Dermis blood vessel endothelial cell (primary cell): ENCODE data around the gene RGS11. TPM values are rescaled to one million over a fixed set of nuclear protein-coding genes. Genes with fewer than 3 reads are reported as not detected.

Experiments
- DNase-seq: peaks from one replicate; pipeline ENCODE4 v3.0.0; 2010
- total RNA-seq: library from RNA; depleted of rRNA; stranded (reverse); fragments of >200 nt; gene quantifications from 2 replicates; pipeline ENCODE4 v1.2.3, GENCODE V29; 2014

The RGS11 gene
- 0.19 and 0.68 TPM in 2 replicates for total RNA-seq

DNA sequence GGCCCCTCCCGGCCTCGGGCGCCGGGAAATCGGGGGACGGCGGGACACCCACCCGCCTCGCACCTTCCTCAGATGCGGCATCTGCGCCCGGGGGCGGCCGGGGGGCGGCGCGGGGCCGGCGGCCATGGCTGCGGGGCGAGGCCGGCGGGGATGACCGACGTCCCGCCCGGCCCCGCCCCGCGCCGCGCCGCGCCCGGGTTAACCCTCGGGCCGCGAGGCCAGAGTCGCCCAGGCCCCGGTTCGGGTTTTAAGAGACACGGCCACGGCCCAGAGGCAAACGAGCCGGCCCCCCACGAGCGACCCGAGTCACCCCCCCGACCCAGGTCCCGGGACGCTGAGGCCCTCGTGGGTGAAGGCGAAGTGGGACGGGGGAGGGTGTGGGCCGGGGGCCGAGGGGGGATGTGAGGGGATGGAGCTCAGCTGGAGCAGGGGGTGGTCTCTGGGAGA lies at the start of gene RGS11:
Gene RGS11, minus strand, starts transcription at position 159 of the 447 bp plus-strand sequence. Its CDS starts 33 bp downstream, at position 126.
- DNase-seq = no peak

DNA sequence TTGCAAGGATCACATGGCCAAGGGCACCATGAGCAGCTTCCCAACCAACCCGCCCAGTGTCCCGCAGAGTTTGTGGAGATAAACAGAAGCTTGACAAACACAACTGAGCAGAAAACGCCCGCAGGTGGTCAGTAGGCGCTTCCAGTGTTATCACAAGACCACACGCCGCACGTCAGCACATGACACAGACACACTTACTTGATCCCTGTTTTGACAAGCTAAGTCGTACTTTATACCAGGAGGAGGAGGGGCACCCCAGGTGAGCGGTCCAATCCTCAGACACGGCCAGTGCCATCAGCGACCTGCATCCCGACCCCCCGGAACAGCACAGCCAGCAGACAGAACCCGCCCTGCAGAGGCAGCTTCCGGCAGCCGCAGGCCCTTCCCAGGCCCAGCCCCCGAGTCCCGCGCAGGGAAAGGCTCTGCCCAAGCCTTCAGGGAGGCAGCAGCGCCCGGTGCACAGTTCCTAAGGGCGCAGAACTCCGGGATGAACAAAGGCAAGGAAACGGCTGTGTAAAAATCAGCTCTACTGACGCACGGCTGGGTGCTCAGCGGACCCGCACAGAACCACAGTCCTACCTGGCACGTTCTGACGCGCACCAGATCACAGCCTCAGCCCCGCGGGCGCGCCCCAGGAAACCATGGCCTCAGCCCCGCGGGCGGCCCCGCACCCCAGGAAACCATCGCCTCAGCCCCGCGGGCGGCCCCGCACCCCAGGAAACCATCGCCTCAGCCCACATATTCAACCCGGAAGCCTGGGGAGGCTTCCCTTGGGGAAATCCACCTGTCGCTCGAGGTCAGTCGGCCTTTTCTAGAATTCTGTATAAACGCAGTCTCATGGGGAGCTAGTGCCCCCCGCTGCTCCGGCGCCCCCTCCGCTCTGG lies 48.9 kb upstream of the RGS11 start:
- DNase-seq = peak; percentile 26

DNA sequence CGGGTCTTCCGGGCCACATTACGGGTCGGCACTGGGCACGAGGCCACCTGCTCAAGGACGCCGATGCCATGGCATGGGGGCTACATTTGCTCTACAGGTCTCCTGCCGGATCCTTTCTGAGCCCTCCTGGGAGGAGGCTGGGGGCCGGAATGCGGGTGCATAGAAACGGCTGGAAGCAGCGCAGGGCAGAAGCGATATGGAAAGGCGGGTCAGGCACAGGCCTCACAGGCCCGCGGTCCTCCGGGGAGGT lies 48.4 kb upstream of the RGS11 start:
- DNase-seq = no peak

DNA sequence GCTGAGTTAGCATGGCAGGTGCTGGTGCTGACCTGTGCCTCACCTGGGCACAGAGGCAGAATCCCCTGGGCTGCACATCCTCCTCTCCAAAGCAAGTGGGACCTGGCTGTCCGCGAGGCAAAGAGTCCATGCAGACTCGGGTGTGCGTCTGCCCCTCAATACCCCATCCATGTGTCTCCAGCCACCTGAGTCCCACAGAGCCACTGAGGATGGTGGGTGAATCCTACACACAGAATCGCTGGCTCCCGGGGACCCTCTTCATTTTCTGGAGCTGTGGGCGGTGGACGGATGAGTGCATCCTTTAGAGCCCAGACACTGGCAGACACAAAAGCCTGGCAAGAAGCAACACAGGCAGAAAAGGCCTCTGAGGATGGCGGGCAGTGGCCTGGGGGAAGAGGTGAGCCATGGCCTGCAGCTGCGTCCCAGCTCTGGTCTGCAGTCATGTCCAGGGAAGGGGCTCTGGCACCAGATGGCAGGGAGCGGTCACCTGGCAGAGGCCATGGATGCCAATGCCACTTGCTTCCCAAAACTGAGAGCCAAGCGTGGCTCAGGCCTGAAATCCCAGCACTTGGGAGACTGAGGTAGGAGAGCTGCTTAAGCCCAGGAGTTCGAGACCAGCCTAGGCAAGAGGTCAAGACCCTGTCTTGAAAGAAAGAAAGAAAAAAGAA lies 46.9 kb upstream of the RGS11 start:
- DNase-seq = no peak

DNA sequence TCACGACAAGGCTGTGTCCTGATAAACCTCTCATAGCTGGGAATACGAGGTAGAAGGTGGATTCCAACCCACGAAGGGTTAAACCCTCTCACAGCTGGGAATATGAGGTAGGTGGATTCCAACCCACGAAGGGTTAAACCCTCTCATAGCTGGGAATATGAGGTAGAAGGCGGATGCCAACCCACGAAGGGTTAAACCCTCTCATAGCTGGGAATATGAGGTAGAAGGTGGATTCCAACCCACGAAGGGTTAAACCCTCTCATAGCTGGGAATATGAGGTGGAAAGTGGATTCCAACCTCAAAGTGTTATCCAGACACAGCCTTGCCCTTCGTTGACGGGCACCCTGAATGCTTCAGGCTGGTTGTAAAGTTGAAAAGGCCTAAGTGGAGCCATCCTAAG lies 45.8 kb upstream of the RGS11 start:
- no peak for DNase-seq

DNA sequence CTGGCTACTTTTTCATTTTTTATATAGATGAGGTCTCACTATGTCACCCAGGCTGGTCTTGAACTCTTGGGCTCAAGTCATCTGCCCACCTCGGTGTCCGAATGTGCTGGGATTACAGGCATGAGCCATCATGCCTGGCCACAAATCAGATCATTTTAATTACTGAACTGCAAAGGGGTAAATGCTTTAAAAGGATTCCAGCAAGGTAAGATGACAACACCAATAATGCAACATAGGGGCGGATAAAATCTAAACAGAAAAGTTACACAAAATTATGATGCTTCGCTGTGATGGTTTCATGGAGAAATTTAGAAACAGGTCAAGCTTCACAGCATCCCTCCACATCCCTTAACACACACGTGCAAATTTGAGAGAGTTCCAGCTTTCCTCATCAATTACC lies 44.5 kb upstream of the RGS11 start:
- no peak for DNase-seq

DNA sequence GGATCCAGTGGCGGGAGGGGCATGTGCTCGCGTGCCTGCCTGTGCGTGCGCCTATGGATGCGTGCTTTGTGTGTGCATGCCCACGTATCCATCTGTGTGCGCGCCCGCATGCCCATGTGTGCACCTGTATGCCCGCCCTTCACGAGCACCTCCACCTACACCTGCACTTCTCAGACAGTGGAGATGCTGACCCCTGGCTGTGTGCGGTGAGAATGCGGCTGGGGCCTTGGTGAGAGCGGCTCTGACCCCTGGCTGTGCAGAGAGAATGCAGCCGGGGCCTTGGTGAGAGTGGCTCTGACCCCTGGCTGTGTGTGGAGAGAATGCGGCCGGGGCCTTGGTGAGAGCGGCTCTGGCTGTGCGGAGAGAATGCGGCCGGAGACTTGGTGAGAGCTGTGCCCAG lies 42.9 kb upstream of the RGS11 start:
- no peak for DNase-seq

DNA sequence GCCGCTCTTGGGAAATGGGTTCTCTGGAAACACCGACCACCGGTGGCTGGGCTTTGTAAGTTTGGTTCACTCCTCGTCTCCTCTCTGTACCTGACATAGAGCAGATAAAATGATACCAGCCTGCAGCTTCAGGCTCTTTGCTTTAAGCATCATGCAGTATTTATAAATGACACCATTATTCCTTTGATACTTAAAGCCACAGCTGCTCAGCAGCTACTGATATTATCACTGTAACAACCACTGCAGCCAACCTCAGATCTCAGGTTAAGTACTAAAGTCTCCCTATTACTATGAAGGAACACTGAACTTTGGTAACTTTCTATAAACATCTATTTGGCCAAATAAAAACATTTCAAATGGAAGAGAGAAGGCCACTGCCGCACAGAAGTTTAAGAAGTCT lies 41.8 kb upstream of the RGS11 start:
- DNase-seq = no peak

DNA sequence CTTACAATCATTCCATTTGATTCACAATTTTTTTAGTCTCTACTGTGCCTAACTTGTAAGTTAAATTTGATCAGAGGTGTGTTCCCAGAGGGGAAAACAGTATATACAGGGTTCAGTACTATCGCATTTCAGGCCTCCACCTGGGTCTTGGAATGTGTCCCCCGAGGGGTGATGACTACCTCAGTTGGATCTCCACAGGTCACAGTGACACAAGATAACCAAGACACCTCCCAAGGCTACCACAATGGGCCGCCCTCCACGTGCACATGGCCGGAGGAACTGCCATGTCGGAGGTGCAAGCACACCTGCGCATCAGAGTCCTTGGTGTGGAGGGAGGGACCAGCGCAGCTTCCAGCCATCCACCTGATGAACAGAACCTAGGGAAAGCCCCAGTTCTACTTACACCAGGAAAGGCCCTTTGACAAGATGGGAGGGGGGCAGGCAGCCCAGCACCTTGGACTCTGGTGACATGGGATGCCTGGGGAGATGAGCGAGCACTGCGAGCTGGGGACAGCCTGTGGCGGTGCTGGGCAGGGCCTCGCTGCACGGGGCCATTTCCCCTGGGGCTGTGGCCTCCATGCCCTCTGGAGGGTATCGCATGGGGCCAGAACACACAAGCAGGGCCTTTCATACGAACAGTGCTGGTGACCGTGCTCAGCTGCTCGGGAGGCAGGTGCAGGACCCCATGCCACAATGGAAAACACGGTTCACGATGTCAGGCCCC lies 41.2 kb upstream of the RGS11 start:
- no peak for DNase-seq

DNA sequence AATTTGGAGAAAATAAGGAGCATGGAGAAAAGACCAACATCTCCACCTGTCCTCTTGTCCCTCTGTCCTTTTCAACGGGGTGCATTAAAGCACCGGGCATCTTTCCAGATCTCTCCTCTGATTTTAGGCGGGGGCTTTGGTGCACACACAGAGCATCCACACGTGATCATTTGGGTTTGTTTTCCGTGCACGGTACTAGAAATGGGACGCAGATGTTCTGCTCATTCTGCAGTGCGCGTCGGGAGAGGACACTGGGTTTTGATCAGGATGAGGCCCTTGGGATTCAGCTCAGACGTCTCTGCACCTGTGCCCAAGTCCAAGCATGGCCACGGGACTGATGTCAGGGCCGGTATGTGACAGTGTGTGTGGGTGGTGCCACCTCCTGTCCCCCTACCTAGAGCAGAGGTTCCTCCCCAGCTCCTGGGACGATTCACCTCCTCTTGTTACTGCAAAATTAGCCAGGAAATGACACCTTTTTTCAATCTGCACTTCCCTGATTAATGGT lies 39.1 kb upstream of the RGS11 start:
- DNase-seq = no peak

DNA sequence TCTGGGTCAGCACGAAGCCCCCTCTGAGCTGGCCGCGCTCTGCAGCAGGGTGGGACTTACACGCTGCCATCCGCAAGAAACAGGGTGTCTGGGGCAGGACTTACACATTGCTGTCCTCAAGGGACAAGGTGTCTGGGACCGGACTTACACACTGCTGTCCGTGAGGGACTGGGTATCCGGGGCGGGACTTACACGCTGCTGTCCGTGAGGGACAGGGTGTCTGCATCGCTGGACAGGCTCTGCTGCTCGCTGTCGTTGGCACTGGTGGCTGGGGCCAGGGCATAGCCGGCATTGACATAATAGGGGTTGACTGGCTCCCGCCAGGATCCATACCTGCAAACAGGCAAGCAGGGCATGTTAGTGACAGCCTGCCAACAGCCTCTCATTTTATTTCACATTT lies 38.6 kb upstream of the RGS11 start:
- DNase-seq = no peak

DNA sequence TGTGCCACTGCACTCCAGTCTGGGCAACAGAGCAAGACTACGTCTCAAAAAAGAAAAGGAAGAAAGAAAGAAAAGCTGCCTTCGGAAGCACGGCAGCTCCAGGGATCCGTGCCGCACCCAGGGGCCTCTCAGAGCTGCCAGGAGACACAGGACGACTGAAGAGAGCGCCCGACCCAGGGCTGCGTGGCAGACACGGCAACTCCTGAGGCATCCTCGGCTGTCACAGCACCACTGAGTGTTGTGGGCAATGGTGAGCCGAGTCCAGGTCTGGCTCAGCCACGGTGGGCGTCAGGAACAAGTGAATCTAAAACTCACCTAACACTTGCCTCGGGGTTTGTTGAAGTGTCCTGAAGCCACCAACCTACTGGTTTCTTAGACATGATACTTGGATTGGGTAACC lies 36.0 kb upstream of the RGS11 start:
- no peak for DNase-seq

DNA sequence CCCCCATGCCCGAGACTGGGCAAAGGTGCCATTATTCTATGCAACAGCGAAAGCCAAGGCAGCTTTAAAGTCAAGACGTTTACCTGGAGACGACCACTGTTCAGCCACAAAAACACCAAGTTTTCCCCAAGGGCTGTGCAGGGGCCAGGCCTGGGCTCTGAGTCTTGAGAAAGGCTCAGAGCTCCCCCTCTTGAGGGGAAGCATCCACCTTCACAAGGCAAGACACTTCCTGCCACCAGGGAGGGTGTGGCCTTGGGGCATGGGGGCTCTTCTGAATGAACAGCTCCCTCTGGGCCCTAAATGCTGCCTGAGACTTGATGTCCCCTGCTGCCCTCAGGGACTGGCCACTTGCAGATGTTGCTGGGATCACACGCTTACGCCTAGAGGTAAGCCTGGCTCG lies 33.7 kb upstream of the RGS11 start:
- DNase-seq = no peak

DNA sequence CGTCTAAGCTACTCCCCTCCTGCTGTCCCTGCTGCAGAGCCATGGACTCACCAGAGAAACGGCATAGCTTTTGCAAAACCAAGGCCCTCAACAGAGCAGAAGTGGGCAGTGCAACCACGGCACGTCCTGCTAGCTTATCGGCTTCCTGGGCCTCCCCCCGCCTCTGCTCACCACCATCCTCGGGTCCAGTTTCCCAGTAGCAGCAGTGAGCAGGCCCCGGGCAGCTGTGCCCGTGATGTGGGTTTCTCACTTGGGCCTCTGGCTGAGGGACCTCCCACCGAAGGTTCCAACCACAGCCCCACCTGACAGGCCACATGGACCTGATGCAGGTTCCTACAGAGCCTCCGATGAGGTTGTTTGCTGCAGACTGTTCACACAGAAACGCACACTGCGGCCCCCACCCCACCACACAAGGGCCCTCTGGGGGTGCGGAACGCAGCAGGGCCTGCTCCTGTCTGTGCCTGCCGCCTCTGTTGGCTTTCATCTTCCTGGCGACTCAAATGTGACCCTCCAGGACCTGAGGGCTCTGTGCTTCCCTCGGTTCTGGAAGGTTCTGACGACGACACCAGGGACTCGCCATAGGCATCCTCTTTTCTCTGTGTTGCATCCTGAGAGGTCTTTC lies 32.1 kb upstream of the RGS11 start:
- DNase-seq = no peak

DNA sequence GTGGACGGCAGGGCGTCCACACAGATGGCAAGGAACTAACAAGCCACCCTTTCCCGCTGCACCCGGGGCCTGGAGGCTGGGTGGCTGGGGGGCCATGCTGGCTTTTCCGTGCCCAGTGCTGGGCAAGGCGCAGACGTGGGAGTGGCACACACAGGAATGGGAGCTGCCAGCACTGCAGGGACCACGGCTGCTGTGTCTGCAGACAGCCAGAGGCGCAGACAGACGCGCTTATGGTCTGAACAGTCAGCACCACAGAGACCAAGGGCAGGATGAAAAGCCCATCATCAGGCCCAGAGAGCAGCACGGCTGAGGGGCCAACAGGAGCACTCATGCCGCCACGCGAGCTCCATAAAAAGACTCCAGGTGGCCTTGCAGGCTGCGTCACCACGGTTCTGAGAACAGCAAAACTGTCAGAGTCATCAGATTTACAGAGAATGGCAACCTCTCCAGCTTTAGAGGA lies 31.2 kb upstream of the RGS11 start:
- no peak for DNase-seq

DNA sequence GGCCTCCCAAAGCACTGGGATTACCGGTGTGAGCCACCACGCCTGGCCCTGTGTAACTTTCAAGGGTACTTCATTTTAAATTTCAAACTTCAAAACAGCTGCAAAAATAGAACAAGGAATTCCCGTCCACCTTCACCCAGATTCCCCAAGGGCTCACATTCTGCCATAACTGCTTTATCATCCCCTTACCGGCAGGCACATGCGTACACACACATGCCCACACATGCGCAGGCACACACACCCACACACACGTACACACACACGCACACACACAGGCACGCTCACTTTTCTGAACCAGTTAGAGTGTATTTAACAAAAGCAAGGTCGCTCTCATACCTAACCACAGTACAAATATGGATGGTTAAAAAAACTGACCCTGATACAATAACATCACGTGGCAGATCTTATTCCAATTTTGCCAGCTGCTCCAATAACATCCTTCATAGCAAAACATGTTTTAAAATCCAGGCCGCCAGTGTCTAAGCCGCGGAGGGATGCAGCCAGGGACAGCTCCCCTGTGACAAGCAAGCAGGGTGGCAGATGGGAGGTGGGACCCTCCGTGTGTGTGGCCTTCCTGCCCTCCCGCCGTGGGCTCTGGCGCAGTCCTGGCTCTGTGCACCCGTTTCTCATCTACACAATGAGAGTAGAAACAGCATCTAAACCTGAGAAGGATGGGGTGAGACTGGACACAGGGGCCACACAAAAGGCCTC lies 30.3 kb upstream of the RGS11 start:
- DNase-seq = no peak

DNA sequence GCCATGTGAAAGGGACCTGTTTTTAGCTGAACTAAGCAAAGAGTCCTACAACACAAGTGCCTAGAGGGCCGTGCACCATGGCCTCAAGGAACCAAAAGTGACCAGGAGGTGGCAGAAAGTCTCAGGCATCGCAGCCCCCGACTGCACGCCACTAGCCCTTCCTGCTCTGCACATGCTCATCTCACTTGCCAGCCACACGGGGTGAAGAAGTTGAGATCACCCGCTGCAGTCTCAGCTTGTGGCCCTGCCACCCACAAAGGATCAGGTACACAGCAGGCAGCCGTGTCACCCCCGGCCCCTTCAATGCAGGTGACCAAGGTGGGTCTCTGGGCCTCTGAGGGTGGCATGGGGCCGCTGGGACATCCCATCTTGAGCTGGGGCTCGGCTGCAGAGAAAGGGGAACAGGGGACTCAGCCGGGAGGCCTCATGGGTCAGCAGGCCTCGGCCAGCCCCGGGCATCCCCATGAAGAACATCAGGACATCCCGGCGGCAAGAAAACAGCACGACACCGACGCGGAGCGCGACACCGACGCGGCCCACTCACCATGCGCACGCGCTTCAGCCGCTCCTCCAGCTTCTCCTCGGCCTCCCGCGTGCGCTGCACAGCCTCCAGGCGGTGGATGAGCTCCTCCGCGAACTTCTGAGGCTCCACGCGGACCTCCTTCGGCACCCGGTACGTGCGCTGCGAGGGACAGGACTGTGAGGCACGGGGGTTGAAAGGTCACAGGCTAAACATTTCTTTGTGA lies 28.2 kb upstream of the RGS11 start:
- DNase-seq = peak; percentile 36

DNA sequence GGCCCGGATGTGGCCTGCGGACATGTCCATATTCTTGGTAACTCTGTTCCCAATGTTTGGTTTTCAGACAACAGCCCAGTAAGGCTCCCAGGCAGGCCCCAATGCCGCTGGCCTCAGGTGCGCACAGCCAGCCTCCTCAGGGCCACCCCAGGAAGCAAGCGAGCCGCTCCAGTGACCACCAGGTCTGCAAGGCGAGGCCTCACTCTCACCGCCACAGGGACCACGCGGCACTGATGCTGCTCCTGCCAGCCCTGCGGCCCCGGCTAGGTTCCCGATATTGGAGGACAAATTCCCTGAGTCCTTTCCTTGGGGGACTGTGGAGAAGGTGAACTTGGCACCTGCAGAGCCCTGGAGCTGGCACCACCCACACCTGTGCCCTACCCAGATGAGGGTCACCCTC lies 26.2 kb upstream of the RGS11 start:
- DNase-seq = no peak

DNA sequence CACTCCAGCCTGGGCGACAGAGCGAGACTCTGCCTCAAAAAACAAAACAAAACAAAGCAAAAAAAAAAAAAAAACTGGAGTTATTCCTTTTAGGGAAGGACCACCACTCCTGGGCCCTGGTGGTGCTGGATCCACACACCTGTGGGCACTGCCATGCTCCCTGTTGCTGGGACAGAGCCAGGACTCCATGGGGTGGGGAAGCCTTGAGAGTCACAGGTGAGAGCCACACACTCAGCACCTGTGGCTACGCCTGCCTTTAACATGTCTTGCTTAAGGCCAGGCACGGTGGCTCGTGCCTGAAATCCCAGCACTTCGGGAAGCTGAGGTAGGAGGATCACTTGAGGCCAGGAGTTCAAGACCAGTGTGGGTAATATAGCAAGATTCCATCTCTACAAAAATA lies 25.5 kb upstream of the RGS11 start:
- DNase-seq = no peak

DNA sequence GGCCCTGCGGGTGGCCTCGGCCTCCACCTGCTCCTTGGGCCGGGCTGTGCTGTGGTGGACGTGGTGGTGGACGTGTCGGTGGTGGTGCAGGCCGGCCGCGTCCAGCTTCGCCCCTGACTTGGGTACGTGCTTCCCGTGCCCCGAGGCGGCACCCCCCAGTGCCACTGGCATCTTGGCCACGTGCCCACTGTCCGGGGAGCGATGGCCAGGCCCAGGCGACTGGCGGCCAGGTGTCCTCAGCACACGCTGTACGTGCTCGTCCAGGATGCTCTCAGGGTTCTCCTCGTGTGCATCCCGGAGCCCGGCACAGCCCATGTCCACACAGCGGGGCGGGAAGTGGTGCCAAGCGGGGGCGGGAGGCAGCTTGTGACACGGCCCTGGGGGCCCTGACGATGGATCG lies 22.1 kb upstream of the RGS11 start:
- no peak for DNase-seq

DNA sequence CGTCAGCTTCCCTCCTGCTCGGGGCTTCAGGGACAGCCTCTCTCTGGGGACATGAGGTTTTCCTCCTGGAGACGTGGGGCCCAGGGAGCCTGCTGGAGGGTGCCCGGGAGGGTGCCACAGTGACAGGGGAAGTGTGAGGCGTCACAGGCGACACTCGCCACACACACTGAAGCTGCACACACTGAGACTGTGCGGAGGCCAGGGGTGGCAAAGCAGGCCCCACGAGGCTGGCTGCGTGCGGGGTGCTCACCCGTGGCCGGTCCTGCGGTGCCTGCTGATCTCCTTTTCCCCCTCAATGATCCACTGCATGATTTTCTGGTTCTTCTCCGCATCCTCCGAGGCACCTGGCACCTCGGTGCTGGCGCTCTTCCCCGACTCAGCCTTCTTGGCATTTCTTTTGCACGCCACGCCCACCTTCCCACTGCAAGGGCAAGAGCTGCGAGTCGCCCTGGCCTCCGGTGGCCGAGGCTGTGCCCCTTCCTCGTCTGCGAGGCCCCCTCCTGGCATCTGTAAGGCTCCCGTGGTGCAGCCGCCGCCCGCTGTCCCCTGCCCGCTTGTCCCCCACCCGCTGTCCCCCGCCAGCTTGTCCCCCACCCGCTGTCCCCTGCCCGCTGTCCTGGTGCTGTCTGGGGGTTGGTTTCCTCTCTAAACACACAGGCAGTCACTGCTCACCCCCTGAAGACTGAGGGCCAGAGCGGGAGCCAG lies 21.2 kb upstream of the RGS11 start:
- DNase-seq = no peak
